ENCODE results near the gene ZDHHC5. TPM values are rescaled to one million over a fixed set of nuclear protein-coding genes. Genes with fewer than 3 reads are reported as not detected.

The ZDHHC5 gene
- total RNA-seq, 1 donor from 2014 or later, result 89.8 TPM

- no peak overlapping the region for H3K4me3 ChIP-seq (ENCODE audit: insufficient read depth, low read depth, low read length)
- Mint-ChIP-seq H3K27me3 (ENCODE audit: low read depth, unreplicated experiment) (peaks cover 16% of the 10 kb centered on the region), H3K36me3 (ENCODE audit: low read depth, unreplicated experiment) (no peaks in the 10 kb centered on the region), H3K4me1 (ENCODE audit: low read depth, unreplicated experiment) (no peaks in the 10 kb centered on the region), H3K27ac (ENCODE audit: unreplicated experiment) (no peak overlapping the region), H3K4me3 (ENCODE audit: unreplicated experiment) (no peak overlapping the region), H3K9me3 (ENCODE audit: unreplicated experiment) (peaks cover 3% of the 10 kb centered on the region)
- no peaks in the 10 kb centered on the region for H3K9me3 ChIP-seq (ENCODE audit: insufficient read depth, low read depth, low read length)
- no peak overlapping the region for H3K9ac ChIP-seq (ENCODE audit: low read length)
- H2AFZ ChIP-seq (ENCODE audit: low read depth, low read length), result no peak overlapping the region
- no peak overlapping the region for H3K27ac ChIP-seq (ENCODE audit: low read depth, low read length)
- H3K36me3 ChIP-seq (ENCODE audit: insufficient read depth, low read length), result no peaks in the 10 kb centered on the region
- no peak for FAIRE-seq
- H3K79me2 ChIP-seq (ENCODE audit: insufficient read depth, low read length), result peaks cover 24% of the 10 kb centered on the region
- no peak for DNase-seq (ENCODE audit: low read depth)
- no peak overlapping the region for H3K4me2 ChIP-seq (ENCODE audit: low read length)
- peaks cover 17% of the 10 kb centered on the region for H3K4me1 ChIP-seq (ENCODE audit: insufficient read depth, low read length)
- H3K27me3 ChIP-seq (ENCODE audit: insufficient read depth, low read length), result peaks cover 14% of the 10 kb centered on the region
- TF ChIP-seq EZH2 (IDR thresholded peaks at IDR 0.05; ENCODE audit: insufficient read depth, low read length), result no peak
- TF ChIP-seq CTCF (IDR thresholded peaks at IDR 0.05; ENCODE audit: insufficient read depth, low read depth, low read length), result no peak
- peaks cover 9% of the 10 kb centered on the region for H4K20me1 ChIP-seq (ENCODE audit: insufficient read depth, low read length)
Observed at GRCh38 chr11:57635246-57635645, 32.7 kb upstream of the ZDHHC5 start.

- Histone ChIP-seq H3K36me3 (ENCODE audit: insufficient read depth, low read length) (no peaks in the 10 kb centered on the region), H3K4me1 (ENCODE audit: insufficient read depth, low read length) (peaks cover 23% of the 10 kb centered on the region), H3K27ac (ENCODE audit: low read depth, low read length) (peak overlapping the region; percentile 90), H3K9me3 (ENCODE audit: insufficient read depth, low read depth, low read length) (no peaks in the 10 kb centered on the region), H4K20me1 (ENCODE audit: insufficient read depth, low read length) (peaks cover 32% of the 10 kb centered on the region), H3K4me3 (ENCODE audit: insufficient read depth, low read depth, low read length) (peak overlapping the region; percentile 94), H3K79me2 (ENCODE audit: insufficient read depth, low read length) (peaks cover 40% of the 10 kb centered on the region), H3K9ac (ENCODE audit: low read length) (peak overlapping the region; percentile 93), H3K4me2 (ENCODE audit: low read length) (peak overlapping the region; percentile 100), H3K27me3 (ENCODE audit: insufficient read depth, low read length) (peaks cover 13% of the 10 kb centered on the region), H2AFZ (ENCODE audit: low read depth, low read length) (peak overlapping the region; percentile 98)
- TF ChIP-seq CTCF (IDR thresholded peaks at IDR 0.05; ENCODE audit: insufficient read depth, low read depth, low read length) (no peak), EZH2 (IDR thresholded peaks at IDR 0.05; ENCODE audit: insufficient read depth, low read length) (no peak)
- Mint-ChIP-seq H3K9me3 (ENCODE audit: unreplicated experiment) (no peaks in the 10 kb centered on the region), H3K27ac (ENCODE audit: unreplicated experiment) (peak overlapping the region; percentile 80), H3K4me1 (ENCODE audit: low read depth, unreplicated experiment) (peaks cover 18% of the 10 kb centered on the region), H3K36me3 (ENCODE audit: low read depth, unreplicated experiment) (no peaks in the 10 kb centered on the region), H3K27me3 (ENCODE audit: low read depth, unreplicated experiment) (peaks cover 10% of the 10 kb centered on the region), H3K4me3 (ENCODE audit: unreplicated experiment) (peak overlapping the region; percentile 95)
- FAIRE-seq (no peak), DNase-seq (ENCODE audit: low read depth) (no peak)
Observed at GRCh38 chr11:57637626-57638004, 30.3 kb upstream of the ZDHHC5 start.

GRCh38 chr11:57638005-57638781 lies 29.7 kb upstream of the ZDHHC5 start:
- Histone ChIP-seq H3K27me3 (ENCODE audit: insufficient read depth, low read length) (peaks cover 11% of the 10 kb centered on the region), H3K27ac (ENCODE audit: low read depth, low read length) (peak overlapping the region; percentile 90), H2AFZ (ENCODE audit: low read depth, low read length) (peak overlapping the region; percentile 98), H4K20me1 (ENCODE audit: insufficient read depth, low read length) (peaks cover 38% of the 10 kb centered on the region), H3K4me3 (ENCODE audit: insufficient read depth, low read depth, low read length) (peak overlapping the region; percentile 94), H3K4me1 (ENCODE audit: insufficient read depth, low read length) (peaks cover 23% of the 10 kb centered on the region), H3K9ac (ENCODE audit: low read length) (peak overlapping the region; percentile 93), H3K36me3 (ENCODE audit: insufficient read depth, low read length) (no peaks in the 10 kb centered on the region), H3K4me2 (ENCODE audit: low read length) (peak overlapping the region; percentile 100), H3K9me3 (ENCODE audit: insufficient read depth, low read depth, low read length) (no peaks in the 10 kb centered on the region), H3K79me2 (ENCODE audit: insufficient read depth, low read length) (peaks cover 40% of the 10 kb centered on the region)
- H3K4me3 Mint-ChIP-seq (ENCODE audit: unreplicated experiment), result peak overlapping the region; percentile 95
- H3K27me3 Mint-ChIP-seq (ENCODE audit: low read depth, unreplicated experiment), result peaks cover 9% of the 10 kb centered on the region
- DNase-seq (ENCODE audit: low read depth), result peak; percentile 76
- no peaks in the 10 kb centered on the region for H3K36me3 Mint-ChIP-seq (ENCODE audit: low read depth, unreplicated experiment)
- peak overlapping the region; percentile 80 for H3K27ac Mint-ChIP-seq (ENCODE audit: unreplicated experiment)
- TF ChIP-seq CTCF (IDR thresholded peaks at IDR 0.05; ENCODE audit: insufficient read depth, low read depth, low read length), result no peak
- no peak for TF ChIP-seq EZH2 (IDR thresholded peaks at IDR 0.05; ENCODE audit: insufficient read depth, low read length)
- no peaks in the 10 kb centered on the region for H3K9me3 Mint-ChIP-seq (ENCODE audit: unreplicated experiment)
- peaks cover 21% of the 10 kb centered on the region for H3K4me1 Mint-ChIP-seq (ENCODE audit: low read depth, unreplicated experiment)
- FAIRE-seq, result peak; percentile 62

All from astrocyte (in vitro differentiated cells and primary cell).